Measurements from ENCODE around the gene PCDH9. TPM values are rescaled to one million over a fixed set of nuclear protein-coding genes. Genes with fewer than 3 reads are reported as not detected.

PCDH9 gene
- total and polyA plus RNA-seq, 12 donors = 2.9 to 32.0 (median 15.4) TPM

DNA sequence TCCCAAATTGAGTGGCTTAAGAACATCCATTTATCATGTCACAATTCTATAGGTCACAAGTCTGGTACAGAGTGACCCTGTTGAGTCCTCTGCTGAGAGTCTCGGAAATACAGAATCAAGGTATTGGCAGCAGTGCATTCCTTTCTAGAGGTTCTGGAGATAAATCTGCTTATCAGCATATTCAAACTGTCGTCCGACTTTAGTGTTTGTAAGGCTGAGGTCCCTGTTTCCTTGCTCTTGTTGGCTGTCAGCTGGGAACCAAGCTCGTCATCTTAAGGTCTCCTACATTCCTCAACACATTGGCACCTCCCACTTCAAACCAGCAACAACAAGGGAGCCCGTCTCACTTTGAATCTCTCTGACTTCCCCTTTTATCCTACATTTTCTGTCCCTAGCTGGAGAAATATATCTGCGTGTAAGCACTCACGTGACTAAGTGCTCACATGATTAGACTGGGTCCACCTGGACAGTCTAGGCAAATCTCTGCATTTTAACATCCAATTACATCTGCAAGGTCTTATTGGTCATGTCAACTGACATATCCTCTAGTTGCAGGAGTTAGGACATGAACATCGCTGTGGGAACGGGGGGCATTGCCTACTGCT is 886.8 kb downstream of the PCDH9 start:
- Histone ChIP-seq H3K4me3 (no peak overlapping the region), H3K27ac (no peak overlapping the region), H3K4me1 (peaks cover 0 to 4% (median 0%) of the 10 kb centered on the region in 9 donors), H3K9me3 (no peaks in the 10 kb centered on the region), H3K36me3 (no peaks in the 10 kb centered on the region), H3K27me3 (no peaks in the 10 kb centered on the region)
- TF ChIP-seq, protein P1, sequence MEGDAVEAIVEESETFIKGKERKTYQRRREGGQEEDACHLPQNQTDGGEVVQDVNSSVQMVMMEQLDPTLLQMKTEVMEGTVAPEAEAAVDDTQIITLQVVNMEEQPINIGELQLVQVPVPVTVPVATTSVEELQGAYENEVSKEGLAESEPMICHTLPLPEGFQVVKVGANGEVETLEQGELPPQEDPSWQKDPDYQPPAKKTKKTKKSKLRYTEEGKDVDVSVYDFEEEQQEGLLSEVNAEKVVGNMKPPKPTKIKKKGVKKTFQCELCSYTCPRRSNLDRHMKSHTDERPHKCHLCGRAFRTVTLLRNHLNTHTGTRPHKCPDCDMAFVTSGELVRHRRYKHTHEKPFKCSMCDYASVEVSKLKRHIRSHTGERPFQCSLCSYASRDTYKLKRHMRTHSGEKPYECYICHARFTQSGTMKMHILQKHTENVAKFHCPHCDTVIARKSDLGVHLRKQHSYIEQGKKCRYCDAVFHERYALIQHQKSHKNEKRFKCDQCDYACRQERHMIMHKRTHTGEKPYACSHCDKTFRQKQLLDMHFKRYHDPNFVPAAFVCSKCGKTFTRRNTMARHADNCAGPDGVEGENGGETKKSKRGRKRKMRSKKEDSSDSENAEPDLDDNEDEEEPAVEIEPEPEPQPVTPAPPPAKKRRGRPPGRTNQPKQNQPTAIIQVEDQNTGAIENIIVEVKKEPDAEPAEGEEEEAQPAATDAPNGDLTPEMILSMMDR (IDR thresholded peaks at IDR 0.05) = no peak
- DNase-seq = no peak
- 53 to 65% methylated on average over 9 of the region's 9 CpGs for WGBS, 2 donors
- intact Hi-C loops (cut with DNase I) = no loop called here
- ATAC-seq = no peak

DNA sequence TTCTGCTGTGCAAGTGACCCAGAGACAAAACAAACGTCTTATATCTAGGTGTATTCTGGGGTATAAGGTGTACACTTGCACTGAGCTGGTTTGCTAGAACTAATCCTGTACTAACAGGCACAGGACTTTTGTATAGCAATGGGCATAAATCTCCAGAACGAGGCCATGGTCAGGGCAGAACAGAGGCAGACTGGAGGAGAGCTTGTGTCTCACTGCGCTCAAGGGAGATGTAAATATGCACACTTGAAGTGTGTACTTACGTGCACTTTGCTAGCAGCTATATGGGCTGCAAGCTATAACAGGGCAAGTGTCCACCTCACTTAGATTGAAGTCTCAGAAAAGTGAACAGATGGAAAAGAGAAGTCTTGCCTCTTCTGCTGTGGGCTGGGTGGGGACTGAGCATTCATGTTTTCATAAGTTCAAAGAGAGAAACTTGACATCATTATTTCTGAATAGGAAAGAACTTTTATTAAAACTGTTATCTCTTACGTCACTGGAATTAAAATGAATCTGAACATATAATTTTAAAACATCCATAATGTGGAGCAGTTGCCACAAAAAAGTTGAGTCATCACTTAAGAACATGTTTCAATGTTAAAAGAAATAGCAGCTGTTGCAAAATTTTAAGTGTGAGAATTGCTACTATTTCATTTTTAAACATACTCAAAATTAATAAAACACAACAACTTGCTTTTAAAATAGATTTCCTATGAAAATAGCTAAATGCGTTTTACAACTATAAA is 888.3 kb downstream of the PCDH9 start:
- Histone ChIP-seq H3K27ac (no peak overlapping the region), H3K27me3 (no peaks in the 10 kb centered on the region)
- 85 to 89% methylated on average over 6 of the region's 6 CpGs for WGBS, 2 donors

DNA sequence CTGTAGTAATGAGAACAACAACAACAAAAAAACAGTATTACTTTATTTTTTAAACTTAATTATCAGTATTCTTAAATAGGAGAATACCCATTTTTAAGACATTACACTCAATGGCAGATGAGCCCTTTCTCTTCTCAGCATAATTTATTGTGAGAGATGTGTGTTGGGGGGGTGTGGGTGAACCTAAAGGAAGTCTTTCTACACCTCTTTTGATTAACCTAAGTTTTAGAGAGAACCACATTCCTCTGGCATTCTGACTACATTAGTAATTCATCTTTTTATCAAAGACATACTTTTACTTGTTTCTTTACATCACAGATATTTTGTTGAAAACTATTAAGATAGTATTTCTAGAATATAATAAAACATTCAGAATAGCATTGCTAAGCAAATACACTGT is 890.9 kb downstream of the PCDH9 start:
- TF ChIP-seq, protein P1 (IDR thresholded peaks at IDR 0.05) = no peak
- peaks cover 0 to 2% (median 0%) of the 10 kb centered on the region in 11 donors for H3K9me3 ChIP-seq
- no peak overlapping the region for H3K27ac ChIP-seq
- H3K4me1 ChIP-seq = no peaks in the 10 kb centered on the region
- H3K27me3 ChIP-seq = no peaks in the 10 kb centered on the region
- DNase-seq = no peak
- no peak overlapping the region for H3K4me3 ChIP-seq
- intact Hi-C loops (cut with DNase I) = no loop called here
- ATAC-seq = no peak
- H3K36me3 ChIP-seq = no peaks in the 10 kb centered on the region

More for the DNA sequence above, 888.3 kb downstream of the PCDH9 start:
- peaks cover 0 to 4% (median 0%) of the 10 kb centered on the region in 9 donors for H3K4me1 ChIP-seq
- no peak overlapping the region for H3K4me3 ChIP-seq
- TF ChIP-seq, protein P1 (IDR thresholded peaks at IDR 0.05) = no peak
- intact Hi-C loops (cut with DNase I) = no loop called here
- H3K36me3 ChIP-seq = no peaks in the 10 kb centered on the region
- no peak for ATAC-seq
- H3K9me3 ChIP-seq = no peaks in the 10 kb centered on the region
- no peak for DNase-seq

DNA sequence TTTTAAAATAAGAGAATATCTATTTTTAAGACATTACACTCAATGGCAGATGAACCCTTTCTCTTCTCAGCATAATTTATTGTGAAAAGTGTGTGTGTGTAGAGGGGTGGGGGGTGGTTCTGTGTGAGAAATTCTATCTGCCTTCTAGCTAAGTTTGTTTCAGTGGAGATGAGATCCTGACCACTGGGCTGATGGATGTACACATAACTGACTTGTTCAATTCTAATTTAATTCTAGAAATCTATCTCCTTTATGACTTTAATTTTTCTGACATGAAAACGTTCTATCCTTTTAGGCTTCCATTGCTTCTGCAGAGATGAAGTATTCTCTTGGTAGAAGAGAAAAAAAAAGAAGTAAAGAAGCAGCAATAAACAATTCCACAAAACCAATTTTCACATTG is 891.6 kb downstream of the PCDH9 start:
- 51 to 67% methylated on average over 1 of the region's 1 CpG for WGBS, 2 donors

More for the DNA sequence above, 891.6 kb downstream of the PCDH9 start:
- no peak overlapping the region for H3K27ac ChIP-seq
- intact Hi-C loops (cut with DNase I) = no loop called here
- H3K4me3 ChIP-seq = no peak overlapping the region
- no peaks in the 10 kb centered on the region for H3K27me3 ChIP-seq
- H3K36me3 ChIP-seq = no peaks in the 10 kb centered on the region
- TF ChIP-seq, protein P1 (IDR thresholded peaks at IDR 0.05) = no peak
- ATAC-seq = no peak
- no peak for DNase-seq
- peaks cover 0 to 2% (median 0%) of the 10 kb centered on the region in 11 donors for H3K9me3 ChIP-seq
- H3K4me1 ChIP-seq = no peaks in the 10 kb centered on the region
